Measurements from ENCODE around the gene RGS19. TPM values are rescaled to one million over a fixed set of nuclear protein-coding genes. Genes with fewer than 3 reads are reported as not detected.
A peak's percentile ranks its signal among the peaks of the same experiment; 100 is the strongest.

RGS19 gene
- polyA plus RNA-seq, 1 donor (not counting 4 experiments of a cell fraction or from before 2014, with no cell fraction given), result 11.8 TPM

DNA sequence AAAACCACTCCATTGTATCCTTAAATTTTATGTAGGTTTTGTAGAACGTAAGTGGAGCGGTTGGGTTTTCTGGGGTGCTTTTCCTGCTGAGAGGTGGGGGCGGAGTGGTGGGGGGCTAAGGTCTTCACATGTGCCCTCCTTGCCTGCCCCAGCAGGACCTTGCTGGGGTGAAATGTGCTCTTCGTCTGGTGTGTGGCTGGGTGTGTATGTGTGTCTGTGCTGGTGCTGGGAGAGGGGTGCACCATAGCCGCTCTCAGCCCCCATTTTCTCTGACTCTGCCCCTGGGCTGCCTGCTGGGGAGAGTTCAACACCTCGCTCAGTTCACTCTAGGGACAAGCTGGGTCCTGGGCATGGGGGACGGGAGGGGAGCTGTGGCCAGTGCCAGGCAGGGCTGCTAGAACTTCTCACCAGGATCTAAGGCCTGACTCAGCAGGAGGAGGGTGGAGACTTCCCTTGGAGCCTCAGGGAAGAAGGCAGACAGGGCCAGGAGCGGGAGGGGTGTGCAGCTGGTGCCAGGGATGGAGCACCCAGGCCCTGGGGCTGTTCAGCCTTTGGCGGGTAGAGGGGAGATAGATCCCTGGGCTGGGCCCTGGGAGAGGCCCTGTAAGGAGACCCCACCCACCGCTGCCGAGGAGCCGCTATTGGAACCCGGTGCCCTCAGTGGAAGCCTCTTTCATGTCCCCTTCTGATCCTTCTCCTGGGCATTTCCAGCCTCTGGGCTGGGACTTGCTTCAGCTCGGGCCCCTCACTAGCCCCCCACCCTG is 34.7 kb downstream of the RGS19 start:
- dilution Hi-C loops (cut with MboI; ENCODE audit: extremely low pct_ligation_motif_present, low sequenced_read_pairs), result no loop called here

DNA sequence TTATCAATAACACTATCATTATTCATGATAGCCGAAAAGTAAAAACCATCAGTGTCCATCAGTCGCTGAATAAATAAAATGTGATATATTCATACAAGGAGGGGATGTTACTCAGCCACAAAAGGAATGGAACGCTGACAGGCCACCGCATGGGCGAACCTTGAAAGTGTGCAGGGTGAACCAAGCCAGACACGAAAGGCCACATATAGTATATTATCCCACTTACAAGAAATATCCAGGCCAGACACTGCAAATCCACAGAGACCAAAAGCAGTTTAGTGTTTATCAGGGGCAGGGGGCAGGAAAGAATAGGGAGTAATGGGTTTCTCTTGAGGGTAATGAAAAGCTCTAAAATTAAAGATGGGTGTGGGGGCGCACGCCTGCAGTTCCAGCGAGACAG is 35.5 kb downstream of the RGS19 start:
- H3K9me3 ChIP-seq (ENCODE audit: control insufficient read depth, low read depth, low read length), result no peaks in the 10 kb centered on the region
- no peak for FAIRE-seq

More for the DNA sequence above, 34.7 kb downstream of the RGS19 start:
- Histone ChIP-seq H3K9me1 (ENCODE audit: control insufficient read depth, extremely low read depth, insufficient read depth, low read length) (no peaks in the 10 kb centered on the region), H3K4me3 (ENCODE audit: control insufficient read depth in 2 of 3, extremely low read depth in 1 of 3, insufficient read depth in 2 of 3, low read depth in 1 of 3, low read length in 3 of 3) (no peak overlapping the region), H3K9ac (ENCODE audit: control insufficient read depth, extremely low read depth, insufficient read depth, low read length) (no peak overlapping the region), H3K36me3 (ENCODE audit: control insufficient read depth in 2 of 2, extremely low read depth in 1 of 2, insufficient read depth in 2 of 2, low read length in 2 of 2) (no peaks in the 10 kb centered on the region), H4K20me1 (ENCODE audit: control insufficient read depth, extremely low read depth, insufficient read depth, low read length) (no peaks in the 10 kb centered on the region), H3K27ac (ENCODE audit: control insufficient read depth, insufficient read depth, low read length) (no peak overlapping the region), H3K27me3 (ENCODE audit: control insufficient read depth, extremely low read depth, insufficient read depth, low read length) (peaks cover 57% of the 10 kb centered on the region), H3K79me2 (ENCODE audit: control insufficient read depth, insufficient read depth, low read length) (no peaks in the 10 kb centered on the region), H3K4me2 (ENCODE audit: control insufficient read depth, extremely low read depth, insufficient read depth, low read depth, low read length) (peak overlapping the region; percentile 48), H3K4me1 (ENCODE audit: control insufficient read depth, extremely low read depth, insufficient read depth, low read length) (peaks cover 13% of the 10 kb centered on the region), H2AFZ (ENCODE audit: control insufficient read depth, low read length) (no peak overlapping the region), H3K9me3 (ENCODE audit: control insufficient read depth, low read depth, low read length) (no peaks in the 10 kb centered on the region)
- no peak for TF ChIP-seq CTCF (optimal IDR thresholded peaks at IDR 0.05 in 1 of 3, IDR thresholded peaks at IDR 0.05 in 1 of 3, conservative IDR thresholded peaks at IDR 0.05 in 1 of 3; ENCODE audit: extremely low read depth in 1 of 3, insufficient read depth in 2 of 3, low read length in 3 of 3)
- TF ChIP-seq EZH2 (IDR thresholded peaks at IDR 0.05; ENCODE audit: low read length), result peak; percentile 38
- FAIRE-seq, result peak; percentile 87
- no peak for DNase-seq (ENCODE audit: low read depth, low spot score)

More for the DNA sequence above, 35.5 kb downstream of the RGS19 start:
- Histone ChIP-seq H3K9me1 (ENCODE audit: control insufficient read depth, extremely low read depth, insufficient read depth, low read length) (no peaks in the 10 kb centered on the region), H3K27ac (ENCODE audit: control insufficient read depth, insufficient read depth, low read length) (no peak overlapping the region), H3K27me3 (ENCODE audit: control insufficient read depth, extremely low read depth, insufficient read depth, low read length) (peaks cover 56% of the 10 kb centered on the region), H2AFZ (ENCODE audit: control insufficient read depth, low read length) (no peak overlapping the region), H4K20me1 (ENCODE audit: control insufficient read depth, extremely low read depth, insufficient read depth, low read length) (no peaks in the 10 kb centered on the region), H3K4me1 (ENCODE audit: control insufficient read depth, extremely low read depth, insufficient read depth, low read length) (peaks cover 17% of the 10 kb centered on the region), H3K4me2 (ENCODE audit: control insufficient read depth, extremely low read depth, insufficient read depth, low read depth, low read length) (no peak overlapping the region), H3K79me2 (ENCODE audit: control insufficient read depth, insufficient read depth, low read length) (no peaks in the 10 kb centered on the region), H3K4me3 (ENCODE audit: control insufficient read depth in 2 of 3, extremely low read depth in 1 of 3, insufficient read depth in 2 of 3, low read depth in 1 of 3, low read length in 3 of 3) (no peak overlapping the region), H3K36me3 (ENCODE audit: control insufficient read depth in 2 of 2, extremely low read depth in 1 of 2, insufficient read depth in 2 of 2, low read length in 2 of 2) (no peaks in the 10 kb centered on the region), H3K9ac (ENCODE audit: control insufficient read depth, extremely low read depth, insufficient read depth, low read length) (no peak overlapping the region)
- TF ChIP-seq EZH2 (IDR thresholded peaks at IDR 0.05; ENCODE audit: low read length) (no peak), CTCF (optimal IDR thresholded peaks at IDR 0.05 in 1 of 3, IDR thresholded peaks at IDR 0.05 in 1 of 3, conservative IDR thresholded peaks at IDR 0.05 in 1 of 3; ENCODE audit: extremely low read depth in 1 of 3, insufficient read depth in 2 of 3, low read length in 3 of 3) (no peak)
- dilution Hi-C loops (cut with MboI; ENCODE audit: extremely low pct_ligation_motif_present, low sequenced_read_pairs), result no loop called here
- DNase-seq (ENCODE audit: low read depth, low spot score), result no peak
